ENCODE data around the gene RANBP3L.

- TF ChIP-seq POLR2AphosphoS5 (IDR thresholded peaks at IDR 0.05; ENCODE audit: low read depth, low read length) (no peak), REST (IDR thresholded peaks at IDR 0.05; ENCODE audit: insufficient read depth in 1 of 2, low read depth in 2 of 2, low read length in 2 of 2) (no peak)
Observed at GRCh38 chr5:36264202-36264760, 37.4 kb downstream of the RANBP3L start.

Measured in PFSK-1 (cell line).